Eye (tissue), 1 donor: ENCODE results near the gene ZNF865.

Experiments used
- DNase-seq: peaks from one replicate; pipeline ENCODE4 v3.0.0-alpha.2; 2015

Gene ZNF865

DNA sequence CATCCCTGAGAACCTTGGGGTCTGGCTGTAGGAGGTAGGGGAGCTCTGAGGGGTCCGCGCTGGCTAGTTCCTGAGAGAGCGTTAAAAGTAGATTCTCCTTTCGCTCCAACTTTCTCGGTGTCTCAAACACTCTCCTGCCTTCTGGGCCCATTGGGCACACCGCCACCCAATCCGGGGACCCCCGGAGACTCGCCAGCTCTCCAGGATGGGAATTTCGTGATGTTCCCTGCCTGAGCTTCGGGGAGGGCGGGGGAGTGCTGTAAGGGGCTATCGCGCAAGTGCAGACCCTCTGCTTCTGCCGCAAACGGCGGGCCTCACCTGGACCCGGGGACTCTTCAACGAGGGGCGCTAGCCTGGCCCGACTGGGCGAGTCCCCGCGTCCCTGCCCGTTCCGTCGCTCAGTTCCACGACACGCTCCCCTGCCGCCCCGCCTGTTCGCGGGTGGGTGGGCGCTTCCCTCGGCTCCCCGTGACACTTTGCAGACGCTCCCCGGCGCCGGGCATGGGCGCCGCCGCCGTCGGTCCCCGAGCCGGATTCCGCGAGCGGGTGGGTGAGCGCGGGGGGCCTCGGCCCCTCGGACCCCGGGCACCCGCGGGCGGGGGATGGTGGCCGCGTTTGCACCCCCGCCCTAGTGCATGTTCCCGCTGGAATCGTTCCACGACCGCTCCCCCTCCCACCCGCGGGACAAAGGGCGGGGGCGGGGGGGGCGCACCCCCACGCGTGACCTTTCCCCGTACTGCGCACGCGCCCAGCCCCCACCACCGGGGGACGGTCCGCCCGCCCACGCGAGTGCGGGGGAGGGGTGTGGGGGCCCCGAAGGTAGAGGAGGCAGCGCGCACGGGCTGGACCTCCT lies 42.5 kb downstream of the ZNF865 start, which contains the start of gene CCDC106:
TSS of gene CCDC106 (plus strand) at position 481 of the 853 bp plus-strand sequence. CDS start 835 bp downstream, outside the sequence.
- DNase-seq = peak; percentile 92

DNA sequence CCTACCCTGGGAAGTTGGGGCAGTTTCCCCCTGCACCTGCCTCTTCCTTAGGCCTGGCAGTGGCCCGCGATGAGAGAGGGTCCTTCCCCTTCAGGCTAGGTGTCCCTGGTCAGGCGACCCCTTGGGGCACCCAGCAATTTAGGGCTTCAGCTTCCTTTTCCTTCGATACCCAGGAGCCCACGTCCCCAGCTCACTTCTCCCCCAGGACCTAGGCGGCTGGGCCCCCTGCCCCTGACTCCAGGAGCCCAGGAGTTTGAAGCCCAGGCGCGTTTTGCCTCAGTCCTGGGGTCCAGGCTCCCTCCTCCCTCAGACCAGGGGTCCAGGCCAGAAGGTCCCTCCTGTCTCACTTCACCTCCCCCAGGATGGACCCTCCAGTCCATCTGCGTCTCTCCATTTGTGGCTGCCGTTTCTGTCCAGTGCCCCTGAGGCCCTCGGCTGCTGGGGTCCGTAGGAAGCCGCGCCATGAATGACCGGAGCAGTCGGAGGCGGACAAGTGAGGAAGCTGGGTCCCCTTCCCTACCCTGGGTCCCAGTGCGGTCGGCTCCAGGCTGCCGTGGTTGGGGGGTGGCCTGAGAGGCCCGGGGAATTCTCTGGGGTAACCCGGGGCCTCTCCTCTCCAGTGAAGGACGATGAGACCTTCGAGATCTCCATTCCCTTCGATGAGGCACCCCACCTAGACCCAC lies 43.3 kb downstream of the ZNF865 start:
- peak; percentile 58 for DNase-seq

DNA sequence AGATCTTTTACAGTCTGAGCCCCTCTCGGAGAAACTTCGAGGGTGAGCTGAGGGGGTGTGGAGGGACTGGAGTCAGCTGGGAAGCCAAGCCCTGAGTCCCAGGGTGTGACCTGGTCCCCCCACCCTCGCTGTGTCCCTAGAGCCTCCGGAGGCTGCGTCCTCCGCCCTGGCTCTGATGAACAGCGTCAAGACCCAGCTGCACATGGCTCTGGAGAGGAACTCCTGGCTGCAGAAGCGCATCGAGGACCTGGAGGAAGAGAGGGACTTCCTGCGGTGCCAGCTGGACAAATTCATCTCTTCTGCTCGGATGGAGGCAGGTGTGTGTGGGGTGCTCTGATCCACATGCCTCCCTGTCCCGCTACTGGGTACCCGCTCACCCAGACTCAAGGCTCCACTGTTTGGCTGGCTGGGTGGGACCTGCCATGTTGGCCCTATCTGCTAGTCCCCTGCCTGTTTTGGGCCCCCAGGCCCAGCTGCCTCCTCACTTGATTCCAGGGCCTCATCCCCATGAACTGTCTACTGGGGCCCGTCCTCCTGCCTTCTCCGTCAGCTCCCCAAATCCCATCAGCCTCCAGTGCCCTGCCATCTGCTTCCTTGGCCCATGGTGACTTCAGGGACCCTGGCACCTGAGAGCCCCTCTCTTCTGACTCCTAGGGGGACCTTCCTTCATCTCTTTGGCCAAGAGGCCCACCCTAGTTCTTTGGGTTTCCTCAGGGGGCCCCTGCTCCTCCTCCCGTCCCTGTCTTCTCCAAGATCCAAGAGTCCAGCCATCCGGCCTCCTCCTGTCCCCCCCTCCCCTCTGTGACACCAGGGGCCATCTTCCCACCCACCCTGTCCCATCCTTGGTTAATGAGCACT lies 44.0 kb downstream of the ZNF865 start:
- DNase-seq = no peak

DNA sequence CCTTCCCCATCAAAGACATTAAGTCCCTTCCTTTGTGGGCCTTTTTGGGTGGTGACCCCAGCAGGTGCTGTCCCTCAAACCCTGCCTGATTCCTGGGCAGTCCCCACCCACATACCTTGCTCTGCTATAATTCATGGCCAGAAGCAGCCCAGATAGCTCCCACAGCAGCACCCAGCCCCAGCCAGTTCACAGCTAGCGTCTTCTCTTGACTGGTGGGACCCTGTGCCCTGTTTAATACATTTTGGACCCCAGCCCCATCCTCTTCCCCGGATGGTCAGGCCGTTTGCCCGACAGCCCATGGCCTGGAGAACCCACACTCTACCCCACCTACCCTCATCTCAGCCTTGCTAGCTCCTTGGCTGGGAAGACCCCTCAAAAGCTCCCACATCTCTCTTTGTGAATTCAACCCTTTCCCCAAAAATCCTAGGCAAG lies 44.7 kb downstream of the ZNF865 start:
- no peak for DNase-seq

DNA sequence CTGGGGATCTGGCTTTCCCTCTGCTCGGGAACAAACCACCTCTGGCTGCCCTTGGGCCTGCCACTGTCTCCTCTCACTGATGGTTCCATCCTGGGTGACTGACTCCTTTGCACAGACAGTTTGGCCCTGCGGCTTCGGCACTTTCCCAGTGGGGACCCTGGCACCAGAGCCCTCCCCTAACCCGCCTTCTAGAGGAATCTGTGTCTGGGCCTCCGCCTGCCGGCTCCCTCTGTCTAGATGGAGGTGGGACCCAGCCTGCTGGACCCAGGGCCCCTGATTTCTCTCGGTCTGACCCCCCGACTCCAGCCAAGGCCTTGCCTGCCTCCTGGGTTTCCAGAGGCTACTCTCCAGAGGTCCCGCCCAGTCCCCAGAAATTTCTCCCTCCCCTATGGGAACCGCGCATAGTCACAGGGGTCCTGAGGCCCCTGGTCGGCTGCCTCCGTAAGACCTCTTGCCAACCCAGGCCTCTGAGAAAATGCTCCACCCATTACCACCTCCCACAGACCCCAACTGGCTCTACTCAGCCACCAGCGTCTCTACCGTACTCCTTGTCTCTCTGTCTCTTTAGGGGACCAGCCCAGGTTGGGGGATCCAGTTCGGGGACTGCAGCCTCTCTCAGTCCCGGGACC lies 45.3 kb downstream of the ZNF865 start:
- DNase-seq = no peak

DNA sequence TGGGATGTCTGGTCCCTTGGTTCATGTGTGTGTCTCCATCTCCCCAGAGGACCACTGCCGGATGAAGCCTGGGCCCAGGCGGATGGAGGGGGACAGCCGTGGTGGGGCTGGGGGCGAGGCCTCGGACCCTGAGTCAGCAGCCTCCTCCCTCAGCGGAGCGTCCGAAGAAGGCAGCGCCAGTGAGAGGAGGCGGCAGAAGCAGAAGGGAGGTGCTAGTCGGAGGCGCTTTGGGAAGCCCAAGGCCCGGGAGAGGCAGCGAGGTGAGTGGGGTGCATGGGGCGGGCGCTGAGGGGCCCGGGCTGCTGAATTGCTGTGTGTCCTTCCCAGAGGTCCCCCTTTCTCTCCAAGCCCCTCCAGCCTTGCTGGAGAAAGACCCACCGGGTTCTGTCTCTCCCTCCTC lies 45.8 kb downstream of the ZNF865 start:
- no peak for DNase-seq

DNA sequence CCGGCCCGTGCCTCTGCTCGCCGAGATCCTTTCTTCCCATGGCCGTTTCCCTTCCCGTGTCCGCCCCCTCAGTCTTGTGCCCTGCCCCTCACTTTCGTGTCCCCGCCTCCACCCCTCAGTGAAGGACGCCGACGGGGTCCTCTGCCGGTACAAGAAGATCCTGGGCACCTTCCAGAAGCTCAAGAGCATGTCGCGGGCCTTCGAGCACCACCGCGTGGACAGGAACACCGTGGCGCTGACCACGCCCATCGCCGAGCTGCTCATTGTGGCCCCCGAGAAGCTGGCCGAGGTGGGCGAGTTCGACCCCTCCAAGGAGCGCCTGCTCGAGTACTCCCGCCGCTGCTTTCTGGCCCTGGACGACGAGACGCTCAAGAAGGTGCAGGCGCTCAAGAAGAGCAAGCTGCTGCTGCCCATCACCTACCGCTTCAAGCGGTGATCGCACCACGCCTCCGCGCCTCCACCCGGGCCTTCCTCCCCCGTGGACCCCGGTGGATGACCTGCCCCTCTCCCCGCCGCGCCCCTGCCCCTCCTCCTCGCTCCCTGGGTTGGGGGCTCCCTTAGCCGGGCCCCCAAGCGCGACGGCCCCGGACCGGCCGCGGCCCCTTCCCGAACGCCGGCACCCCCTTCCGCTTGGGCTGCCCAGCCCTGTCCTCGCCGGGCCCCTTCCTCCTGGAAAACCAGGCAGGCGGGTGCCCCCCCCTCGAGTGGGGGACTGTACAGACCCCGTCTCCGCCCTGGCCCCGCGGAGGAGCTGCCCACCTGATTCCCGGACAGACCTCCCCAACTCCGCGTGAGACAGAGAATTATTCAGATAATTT lies 47.1 kb downstream of the ZNF865 start:
- DNase-seq = no peak

DNA sequence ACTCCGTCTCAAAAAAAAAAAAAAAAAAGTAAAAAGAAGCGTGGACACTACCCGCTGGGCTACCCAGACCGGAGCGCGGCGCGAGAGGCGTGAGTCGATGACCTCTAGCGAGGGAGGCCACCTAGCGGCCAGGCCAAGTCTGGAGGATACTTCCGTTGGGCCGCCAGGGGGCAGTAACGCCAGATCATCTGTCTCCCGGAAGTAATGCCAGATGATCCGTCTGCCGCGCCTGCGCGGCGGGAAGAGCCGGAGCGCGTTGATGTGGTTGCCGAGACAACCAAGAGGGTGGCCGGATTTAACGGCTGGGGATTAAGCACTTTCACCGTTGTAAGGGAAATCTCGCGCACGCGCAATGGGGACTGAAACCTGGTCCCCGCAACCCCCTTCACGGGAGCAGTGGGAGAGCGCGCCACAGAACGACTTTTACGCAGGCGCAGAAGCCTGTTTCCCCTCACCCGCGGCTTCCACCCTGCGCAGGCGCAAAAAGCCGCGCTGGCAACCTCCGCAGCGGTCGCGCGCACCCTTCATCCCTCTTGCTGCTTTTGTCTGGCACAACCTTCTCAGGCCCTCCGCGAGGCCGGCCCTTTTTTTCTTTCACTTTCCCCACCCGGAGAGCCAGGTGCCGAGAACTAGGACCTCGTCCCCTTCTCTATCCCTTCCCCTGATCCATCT lies 48.3 kb downstream of the ZNF865 start:
- peak; percentile 100 for DNase-seq

DNA sequence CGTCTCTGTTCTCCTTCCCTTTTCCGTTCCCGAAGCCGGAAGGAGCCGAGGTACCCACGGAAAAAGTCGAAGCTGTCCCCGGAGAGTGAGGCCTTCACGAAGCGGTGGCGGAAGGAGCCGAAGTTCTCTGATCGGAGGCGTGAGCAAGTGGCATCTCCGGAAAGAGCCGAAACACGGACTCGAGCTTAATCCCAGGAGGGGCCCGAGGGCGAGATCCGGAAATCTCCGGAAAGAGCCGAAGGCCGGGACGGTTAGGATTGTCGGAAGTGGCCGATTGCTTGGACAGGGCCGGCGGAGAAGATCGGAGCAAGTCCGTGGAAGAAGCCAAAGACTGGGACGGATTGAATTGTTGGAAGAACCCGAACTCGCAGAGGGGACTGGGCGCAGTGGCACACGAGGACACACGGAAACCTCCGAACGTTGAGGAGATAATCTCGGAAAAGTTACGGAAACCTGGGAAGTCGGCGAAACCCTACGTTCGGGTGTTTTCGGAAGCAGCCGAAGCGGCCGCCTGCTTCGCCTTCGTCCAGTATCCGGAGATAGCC lies 48.9 kb downstream of the ZNF865 start:
- DNase-seq = peak; percentile 100

DNA sequence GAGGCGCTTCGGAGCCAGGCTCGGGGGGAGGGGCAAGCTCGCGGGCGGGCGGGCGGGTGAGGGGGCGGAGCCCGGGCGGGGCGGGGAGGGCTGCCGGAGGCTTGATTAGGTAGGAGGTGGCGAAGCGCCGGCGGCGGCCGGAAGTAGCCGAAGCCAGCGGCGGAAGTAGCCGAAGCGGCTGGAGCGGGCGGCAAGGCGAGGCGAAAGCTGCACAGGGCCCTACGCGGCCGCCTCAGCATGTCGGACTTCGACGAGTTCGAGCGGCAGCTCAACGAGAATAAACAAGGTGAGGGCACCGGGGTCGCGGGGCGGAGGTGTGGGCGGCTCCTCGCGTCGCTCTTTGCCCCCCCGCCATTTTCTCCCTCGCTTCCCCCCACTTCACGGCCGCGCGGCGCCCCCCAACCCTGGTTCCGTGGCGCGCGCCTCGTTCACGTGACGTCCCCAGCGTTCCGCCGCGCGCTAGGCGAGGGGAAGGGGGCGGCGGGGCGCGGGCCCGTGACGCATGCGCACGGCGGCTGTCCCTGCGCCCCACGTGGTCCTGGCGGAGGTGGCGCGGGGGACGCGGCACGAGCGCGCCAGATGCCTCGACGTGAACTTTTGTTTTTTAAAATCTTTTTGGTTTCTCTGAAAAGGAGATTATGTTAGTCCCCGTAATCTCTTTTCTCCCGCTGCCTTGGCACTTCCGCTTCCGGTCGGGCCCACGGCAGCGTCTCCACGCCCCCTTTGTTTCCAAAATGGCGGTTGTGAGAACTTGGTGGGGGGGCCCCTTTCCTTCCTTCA lies 49.6 kb downstream of the ZNF865 start, which contains the start of gene U2AF2:
TSS of gene U2AF2 (plus strand) at position 168 of the 780 bp plus-strand sequence. CDS start at position 238, 70 bp downstream.
- DNase-seq = peak; percentile 98

DNA sequence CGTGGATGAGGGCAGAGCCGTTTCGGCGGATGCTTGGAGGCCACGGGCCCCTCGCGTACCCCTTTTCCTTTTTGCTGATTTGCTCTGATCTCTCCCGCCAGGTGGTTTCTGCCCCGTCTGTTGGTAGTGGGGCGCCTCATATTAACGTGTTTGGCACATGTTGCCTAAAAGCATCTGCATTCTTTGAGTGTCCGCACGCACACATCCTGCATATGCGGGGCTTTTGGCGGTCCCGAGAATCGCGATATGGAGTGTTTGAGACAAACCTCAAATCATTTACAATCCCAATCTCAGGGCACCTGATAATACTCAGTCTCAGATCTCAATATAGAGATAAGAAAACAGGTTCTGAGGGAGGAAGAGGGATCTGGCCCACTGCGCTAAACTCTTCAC lies 50.2 kb downstream of the ZNF865 start:
- DNase-seq = no peak

DNA sequence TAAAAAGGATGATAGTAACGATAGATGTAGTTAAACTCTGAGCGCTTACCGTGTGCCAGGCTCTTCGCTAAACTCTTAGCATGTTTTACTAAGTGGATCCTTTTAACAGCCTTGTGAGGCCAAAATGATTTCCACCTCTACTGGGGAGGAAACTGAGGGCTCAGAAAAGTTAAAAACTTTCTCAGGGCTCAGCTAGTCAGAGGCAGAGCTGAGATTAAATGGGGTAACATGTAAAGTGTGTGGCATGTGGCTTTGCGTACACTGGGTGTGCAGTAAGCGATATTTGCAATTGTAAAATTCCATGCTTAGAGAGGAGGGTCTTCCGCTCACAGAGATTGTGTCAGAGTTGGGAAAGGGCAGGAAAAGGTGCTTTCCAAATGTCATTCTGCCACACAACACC lies 51.1 kb downstream of the ZNF865 start:
- DNase-seq = no peak

DNA sequence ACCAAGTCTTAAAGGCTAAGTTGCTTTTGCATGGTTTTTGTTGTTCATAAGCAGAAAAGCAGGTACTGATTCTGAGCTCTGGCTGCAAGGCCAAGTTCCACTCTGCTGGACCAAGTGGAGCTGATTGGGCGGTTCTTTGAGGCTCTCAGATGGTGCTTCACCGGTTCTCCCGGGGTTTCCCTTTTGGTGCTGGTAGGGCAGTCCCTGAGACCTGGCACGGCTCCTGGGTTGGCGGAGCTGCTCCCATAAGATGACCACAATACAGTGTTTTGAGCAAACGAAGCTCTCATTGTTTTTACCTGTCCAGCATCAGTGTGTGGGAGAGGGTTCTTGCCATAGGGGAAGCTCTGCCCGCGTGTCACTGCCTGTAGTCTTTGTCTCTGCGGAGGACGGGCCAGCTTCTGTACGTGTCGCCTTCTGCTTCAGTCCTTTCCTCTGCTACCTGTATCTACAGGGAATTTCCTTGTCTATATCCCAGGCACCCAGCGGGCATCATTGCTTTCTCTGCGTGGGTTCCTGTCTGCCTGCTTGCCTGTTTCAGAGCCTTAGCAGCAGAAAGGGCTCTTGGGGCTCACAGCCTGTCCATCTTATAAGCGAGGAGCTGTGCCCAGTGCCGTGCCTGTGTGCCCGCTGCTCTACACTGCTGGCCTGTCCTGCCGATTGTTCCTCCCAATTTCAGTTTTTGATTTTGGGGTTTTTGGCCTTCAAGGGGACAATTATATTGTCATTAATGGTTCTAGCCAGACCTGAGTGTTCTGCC lies 51.7 kb downstream of the ZNF865 start:
- DNase-seq = no peak

DNA sequence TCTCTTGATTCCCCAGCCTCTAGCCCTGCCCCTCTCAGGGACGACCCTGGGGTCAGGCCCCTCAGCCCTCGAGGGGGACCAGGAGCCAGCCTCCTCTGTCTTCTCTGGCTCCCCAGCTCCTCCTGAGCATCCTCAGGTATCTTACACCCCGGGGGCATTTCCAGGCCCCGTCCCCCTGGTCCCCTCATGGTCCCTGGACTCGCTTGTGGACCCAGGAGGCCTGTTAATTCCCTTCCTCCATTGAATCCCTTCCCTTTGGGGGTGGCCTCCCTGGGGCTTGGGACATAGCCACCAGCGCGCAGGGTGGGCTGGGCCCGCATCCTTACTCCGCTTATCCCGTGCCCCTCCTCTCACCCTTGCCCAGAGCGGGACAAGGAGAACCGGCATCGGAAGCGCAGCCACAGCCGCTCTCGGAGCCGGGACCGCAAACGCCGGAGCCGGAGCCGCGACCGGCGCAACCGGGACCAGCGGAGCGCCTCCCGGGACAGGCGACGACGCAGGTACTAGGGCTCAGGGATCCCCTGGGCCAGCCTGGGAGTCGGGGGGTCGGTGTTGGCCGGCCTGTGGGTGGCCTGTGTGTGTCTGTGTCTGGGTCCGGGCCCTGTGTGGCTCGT lies 53.5 kb downstream of the ZNF865 start:
- no peak for DNase-seq

DNA sequence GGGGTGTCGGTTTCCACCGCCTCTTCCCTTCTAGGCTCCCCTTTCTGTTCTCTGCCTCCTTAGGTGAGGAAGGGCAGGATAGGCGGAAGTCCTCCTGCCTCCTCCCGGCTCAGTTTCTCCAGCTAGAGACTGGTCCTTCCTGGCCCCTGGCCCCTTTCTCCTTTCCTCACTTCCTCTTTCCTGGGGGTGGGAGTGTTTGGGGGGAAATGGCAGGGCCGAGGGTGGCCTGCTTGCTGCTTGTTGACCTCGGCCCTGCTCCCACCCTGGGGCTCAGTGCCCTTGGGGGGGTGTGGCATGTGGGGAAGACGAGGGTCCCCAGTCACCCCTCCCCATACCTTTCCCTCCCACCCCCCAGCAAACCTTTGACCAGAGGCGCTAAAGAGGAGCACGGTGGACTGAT lies 54.4 kb downstream of the ZNF865 start:
- DNase-seq = no peak

DNA sequence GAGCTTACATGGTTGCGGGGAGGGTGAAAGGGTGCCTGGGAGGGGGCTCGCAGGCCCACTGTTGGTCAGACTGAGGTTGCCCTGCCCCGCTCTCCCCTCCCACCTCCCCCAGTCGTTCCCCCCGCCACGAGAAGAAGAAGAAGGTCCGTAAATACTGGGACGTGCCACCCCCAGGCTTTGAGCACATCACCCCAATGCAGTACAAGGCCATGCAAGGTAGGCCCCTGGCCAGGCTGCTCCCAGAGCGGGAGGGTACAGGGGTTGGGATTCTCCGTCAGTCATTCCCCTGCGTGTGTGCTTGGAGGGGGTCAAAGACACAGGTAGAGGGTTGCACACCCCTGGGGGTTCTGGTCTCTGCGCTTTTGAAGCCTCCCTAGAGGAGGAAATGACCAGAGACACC lies 55.0 kb downstream of the ZNF865 start:
- no peak for DNase-seq

DNA sequence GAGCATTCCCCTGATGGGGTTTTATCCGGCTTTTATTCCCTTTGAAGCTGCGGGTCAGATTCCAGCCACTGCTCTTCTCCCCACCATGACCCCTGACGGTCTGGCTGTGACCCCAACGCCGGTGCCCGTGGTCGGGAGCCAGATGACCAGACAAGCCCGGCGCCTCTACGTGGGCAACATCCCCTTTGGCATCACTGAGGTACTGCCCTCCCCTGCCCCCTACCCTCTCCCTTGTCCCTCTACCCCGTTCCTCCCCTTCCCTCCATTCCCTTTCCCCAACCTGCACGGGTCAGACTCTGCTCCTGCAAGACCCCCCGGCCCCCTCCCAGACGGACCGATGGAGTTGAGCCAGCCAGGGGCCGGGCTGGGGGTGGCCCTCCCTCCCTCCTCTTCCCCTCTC lies 55.5 kb downstream of the ZNF865 start:
- DNase-seq = no peak

DNA sequence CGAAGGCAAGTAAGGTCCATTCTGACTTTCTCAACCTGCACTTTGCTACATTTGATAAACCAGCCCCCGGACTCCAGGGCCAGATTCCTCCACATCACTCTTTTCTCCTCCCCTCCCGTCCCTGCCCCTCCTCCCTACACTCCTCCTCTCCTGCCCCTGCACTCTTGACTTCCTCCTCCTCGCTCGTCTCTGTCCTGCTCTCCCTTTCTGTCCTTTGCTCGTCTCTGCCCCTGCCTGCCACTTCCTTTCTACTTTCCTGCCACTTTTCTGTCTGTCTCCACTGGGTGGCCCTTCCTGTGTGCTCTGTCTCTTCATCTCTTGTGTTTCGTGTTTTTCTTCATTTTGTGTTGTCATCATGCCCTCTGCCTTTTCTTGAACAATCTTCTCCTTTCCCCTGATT lies 56.4 kb downstream of the ZNF865 start:
- DNase-seq = no peak
